GM21576 (cell line): ENCODE measurements around the gene ZBTB20.

Experiments used
- ATAC-seq: cut with Tn5 transposase; IDR thresholded peaks from one replicate; pipeline ENCODE4 v1.9.1; 2021; ENCODE audit warnings: mild to moderate bottlenecking, moderate library complexity; ENCODE audit not compliant: unreplicated experiment

Gene ZBTB20

DNA sequence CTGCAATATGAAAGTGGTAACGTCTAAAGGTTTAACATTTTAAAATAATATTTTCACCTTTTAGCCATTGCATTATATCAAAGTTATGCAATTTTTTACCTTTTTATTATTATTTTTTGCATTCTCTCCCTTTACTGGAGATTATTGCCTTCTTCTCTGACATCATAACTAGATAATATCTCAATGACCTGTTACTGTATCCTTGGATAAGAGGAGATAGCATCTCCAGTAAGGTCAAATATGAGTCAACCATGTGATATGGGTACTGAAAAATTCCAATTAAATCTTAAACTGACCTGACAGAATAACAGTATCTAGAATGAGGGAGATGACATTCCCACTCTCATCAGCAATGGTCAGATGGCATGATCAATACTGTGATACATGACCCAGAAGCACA lies 108.3 kb downstream of the ZBTB20 start:
- ATAC-seq = no peak

DNA sequence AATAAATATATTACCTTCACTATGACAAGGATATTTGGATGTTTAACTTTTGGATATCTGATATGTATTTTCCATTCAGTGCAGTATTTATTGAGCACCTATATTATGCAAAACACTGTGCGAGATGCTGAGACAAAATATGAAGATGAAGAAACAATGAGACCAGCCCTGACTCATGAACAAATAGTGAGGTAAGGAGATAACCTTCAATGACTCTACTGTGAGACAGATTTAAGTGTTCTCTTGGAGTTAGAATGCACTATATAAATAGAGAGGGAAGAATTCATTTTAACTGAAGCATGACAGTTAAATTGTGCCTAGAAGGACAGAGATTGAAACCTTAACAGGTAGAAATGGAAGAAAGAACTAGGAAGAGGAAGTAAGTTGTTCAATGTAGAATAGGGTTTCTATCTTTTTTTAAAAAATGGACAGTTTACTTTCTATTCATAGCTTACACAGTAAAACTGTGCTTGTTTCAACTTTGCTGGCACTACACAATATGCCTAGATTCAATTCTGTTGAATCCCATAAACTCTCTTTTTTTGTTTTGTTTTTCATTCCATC lies 124.2 kb downstream of the ZBTB20 start:
- peak; percentile 59 for ATAC-seq

GRCh38 chr3:115022199-115022598 lies 124.9 kb downstream of the ZBTB20 start:
- ATAC-seq = no peak

DNA sequence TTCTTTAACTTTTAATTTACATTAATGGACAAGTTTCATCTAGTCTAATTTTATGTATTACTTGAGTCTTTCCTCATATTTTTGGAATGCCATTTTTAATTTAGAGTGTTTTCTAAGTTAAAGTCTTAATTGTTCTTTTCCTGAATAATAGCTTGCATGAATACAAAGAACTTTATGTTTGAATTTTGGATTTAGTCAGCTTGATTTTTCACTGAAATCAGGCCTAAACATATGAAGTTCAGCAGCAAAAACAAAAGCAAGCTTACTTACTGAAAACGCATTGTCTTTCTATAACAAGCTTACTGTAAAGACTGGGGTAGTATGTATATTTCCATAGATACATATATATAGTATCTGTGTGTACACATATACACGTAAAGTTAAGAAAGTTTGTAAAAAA lies 126.0 kb downstream of the ZBTB20 start:
- ATAC-seq = no peak

- no peak for ATAC-seq
Measured at GRCh38 chr3:115019900-115020299, 127.2 kb downstream of the ZBTB20 start.

- no peak for ATAC-seq
Measured at GRCh38 chr3:115018694-115019093, 128.4 kb downstream of the ZBTB20 start.

DNA sequence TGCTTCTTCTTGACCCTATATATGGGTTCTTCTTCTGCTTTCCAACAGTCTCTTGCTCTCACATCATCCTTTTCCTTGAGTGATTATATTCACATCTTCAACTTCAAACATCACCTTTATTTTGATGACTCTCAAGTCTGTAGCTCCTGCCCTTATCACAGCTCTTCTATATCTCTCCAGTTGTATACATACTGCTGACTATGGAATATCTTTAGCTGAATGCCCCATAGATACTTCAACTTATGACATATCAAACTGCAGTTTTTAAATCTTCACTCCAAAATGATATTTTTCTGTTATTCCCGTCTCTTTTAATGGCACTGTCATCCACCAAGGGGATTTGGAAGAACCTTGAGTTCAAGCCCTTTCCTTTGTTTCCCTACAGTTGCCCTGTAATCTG lies 139.1 kb downstream of the ZBTB20 start:
- no peak for ATAC-seq

DNA sequence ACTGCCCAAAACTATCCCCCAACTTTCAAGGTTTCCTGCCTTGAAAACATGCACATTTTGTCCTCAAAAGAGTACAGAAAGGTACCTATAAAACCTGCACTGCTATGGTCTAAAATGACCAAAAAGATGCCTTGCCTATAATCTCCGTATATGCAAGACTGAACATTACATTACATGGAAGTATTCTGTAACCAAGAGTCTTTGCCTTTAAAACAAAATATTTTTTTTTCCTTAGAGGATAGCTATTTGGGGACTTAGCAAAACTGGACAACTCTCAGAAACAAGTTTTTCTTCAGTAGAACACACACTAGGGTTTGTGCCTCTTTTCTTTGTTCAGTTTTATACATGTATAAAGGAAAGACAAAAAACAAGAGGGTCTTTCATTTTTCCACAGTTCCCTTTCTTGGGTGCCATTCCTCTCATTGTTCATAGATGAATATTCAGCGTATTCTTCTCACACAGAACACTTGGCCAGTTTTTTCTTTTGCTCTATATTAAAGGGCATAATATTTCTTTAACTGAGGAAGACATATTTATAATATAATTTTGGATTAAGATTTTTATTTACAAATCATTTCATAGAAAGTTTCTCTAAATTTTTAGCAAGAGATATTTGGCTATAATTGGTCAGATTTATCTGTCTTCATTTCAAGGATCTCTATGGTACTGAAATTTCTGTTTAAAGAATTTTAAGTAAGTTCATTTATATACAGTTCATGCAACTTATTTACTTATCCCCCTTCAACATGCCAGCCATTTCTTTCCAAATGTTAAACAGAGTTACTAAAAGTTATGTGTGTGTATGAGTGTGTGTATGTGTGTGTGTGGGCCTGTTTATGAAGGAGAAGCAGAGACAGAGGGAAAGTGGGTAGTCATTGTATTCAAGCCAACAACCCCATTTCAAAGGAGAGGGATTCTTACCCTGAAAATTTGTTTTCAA lies 142.6 kb downstream of the ZBTB20 start:
- ATAC-seq = no peak

DNA sequence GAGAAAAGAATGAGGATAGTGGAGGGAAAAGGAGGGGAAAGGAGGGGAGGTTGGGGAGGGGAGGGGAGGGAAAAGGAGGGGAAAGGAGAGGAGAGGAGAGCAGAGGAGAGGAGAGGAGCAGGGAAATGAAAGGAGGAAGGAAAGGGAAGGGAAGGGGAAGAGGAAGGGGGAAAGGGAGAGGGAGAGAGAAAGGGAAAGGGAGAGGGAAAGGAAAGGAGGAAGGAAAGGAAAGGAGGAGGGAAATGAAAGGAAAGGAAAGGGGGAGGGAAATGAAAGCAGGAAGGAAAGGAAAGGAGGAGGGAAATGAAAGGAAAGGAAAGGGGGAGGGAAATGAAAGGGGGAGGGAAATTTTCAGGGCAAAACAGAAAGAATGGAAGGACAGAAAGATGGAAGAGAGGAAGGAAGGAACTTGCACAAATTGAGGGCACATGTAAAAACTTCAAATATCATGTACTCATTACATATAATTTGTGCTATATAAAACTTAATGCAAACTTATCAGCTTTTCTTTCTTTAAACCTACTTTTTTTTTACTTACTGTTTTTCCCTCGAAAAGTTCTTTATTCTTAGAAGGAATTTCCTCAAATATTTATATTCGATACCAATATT lies 148.0 kb downstream of the ZBTB20 start:
- no peak for ATAC-seq

GRCh38 chr3:114994554-114995341 lies 152.3 kb downstream of the ZBTB20 start:
- no peak for ATAC-seq

DNA sequence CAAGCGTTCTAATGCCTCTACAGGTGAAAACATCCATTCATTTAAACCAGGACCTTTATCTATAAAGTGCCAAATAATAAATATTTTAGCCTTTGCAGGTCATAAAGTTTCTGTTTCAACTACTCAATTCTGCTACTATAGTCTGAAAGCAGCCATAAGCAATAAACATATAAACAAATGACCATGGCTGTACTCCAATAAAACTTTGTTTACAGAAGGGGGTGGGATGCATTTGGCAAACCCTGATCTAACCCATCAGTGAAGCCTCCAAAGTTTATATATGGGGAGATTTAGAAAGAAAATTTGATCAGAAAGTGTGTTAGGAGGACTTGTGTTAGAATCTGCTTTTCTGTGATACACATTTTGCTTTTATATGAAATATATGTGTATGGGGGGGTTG lies 161.3 kb downstream of the ZBTB20 start:
- no peak for ATAC-seq

DNA sequence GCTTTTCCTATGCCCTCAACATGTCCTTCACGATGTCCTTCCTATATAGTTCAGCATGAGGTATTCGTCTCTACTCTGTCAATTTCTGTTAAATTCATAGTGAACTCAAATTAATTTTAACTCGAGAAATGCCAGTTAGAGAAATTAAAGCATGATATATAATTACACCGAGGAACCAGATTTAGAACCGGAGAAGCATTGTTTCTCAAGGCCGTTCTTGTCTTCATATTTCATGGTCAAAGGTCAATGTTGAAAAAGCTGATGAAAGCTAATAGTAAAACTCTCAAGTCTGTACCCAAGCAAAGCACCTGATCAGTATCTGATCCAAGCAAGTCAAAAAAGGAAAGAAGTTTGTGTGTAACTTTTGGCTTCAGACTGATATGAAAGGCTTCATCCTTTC lies 163.8 kb downstream of the ZBTB20 start:
- no peak for ATAC-seq

DNA sequence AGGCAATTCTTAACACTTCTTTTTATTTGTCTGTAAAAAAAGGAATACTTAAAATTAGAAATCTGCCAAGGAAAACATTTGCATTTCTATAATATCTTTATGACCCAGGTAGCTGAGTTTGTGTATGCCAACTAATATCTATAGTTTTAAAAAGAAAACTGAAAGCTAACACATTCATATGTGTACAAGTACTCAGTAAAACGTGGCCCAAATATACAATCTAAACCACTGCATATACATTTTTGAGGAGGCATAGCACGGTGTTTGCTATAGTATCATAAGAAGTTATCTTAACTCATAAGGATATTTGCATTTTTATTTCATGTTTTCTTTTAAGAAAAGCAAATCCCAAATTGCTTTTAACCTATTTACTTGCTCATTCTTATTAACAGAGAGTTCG lies 172.7 kb downstream of the ZBTB20 start:
- peak; percentile 90 for ATAC-seq

- ATAC-seq = no peak
Measured at GRCh38 chr3:114973536-114973935, 173.6 kb downstream of the ZBTB20 start.

DNA sequence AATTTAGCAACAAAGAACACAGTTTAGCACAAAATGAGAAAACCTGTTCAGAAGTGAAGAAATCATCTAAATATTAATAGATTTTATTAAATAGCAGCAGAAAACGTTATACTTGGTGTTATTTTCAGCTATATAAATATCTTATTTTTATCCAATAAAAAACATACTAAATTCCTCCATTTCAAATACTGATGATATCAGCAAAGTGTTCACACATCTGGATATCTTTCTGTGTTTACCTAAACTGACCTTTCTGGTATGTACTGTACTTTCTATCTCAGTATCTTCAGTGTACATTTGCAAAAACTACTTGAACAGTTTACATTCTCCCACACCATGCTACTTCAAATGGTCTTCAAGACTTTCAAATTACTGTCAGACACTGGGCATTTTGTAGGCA lies 179.9 kb downstream of the ZBTB20 start:
- ATAC-seq = no peak

GRCh38 chr3:114962189-114962588 lies 184.9 kb downstream of the ZBTB20 start:
- no peak for ATAC-seq

DNA sequence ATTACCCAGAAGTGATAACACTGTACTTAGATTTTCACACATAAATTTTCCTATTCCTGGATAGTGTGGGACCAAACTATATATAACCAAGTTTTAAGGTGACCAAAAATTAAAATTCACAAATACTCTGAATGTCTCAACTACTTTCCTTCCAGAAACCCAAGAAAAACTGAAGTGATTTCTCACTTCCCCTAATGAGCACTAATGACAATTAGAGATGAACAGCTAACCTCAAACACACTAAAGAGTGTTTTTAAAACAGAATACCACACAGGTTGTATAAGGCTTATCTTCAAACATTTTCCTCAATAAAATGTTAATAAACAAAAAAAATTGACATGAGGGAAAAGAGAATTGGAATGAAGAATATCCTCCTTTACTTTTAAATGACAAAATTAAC lies 188.2 kb downstream of the ZBTB20 start:
- ATAC-seq = no peak

- ATAC-seq = no peak
Measured at GRCh38 chr3:114953800-114954199, 193.3 kb downstream of the ZBTB20 start.

- no peak for ATAC-seq
Measured at GRCh38 chr3:114953215-114953799, 193.8 kb downstream of the ZBTB20 start.

- ATAC-seq = no peak
Measured at GRCh38 chr3:114942773-114943172, 204.3 kb downstream of the ZBTB20 start.
